DND-41 (cell line): Measurements from ENCODE around the gene MTG2.

Experiments
- ATAC-seq: fragments of 200-7000 bp; cut with Tn5 transposase; 3 replicates; pipeline ENCODE4 v1.9.1; 2021; ENCODE audit warnings: low read depth; ENCODE audit not compliant: insufficient read depth
- DNase-seq: peaks from one replicate; pipeline ENCODE4 v3.0.0-alpha.2; 2020
- H2AFZ ChIP-seq: 2 replicates; pipeline ENCODE4 v1.6.0; 2012; ENCODE audit warnings: low read depth, low read length
- H3K27ac ChIP-seq: 2 replicates; pipeline ENCODE4 v1.5.1; 2012; ENCODE audit warnings: low read length, inconsistent platforms
- H3K27me3 ChIP-seq: fragments of 200-600 bp; sonication (generic); 2 replicates; pipeline ENCODE4 v1.6.0; 2012; ENCODE audit warnings: low read length, mild to moderate bottlenecking, inconsistent platforms; ENCODE audit not compliant: insufficient read depth, poor library complexity
- H3K36me3 ChIP-seq: 2 replicates; pipeline ENCODE4 v1.5.1; 2012; ENCODE audit warnings: low read length, inconsistent platforms; ENCODE audit not compliant: insufficient read depth
- H3K4me1 ChIP-seq: 2 replicates; pipeline ENCODE4 v1.5.1; 2012; ENCODE audit warnings: mild to moderate bottlenecking, low read length; ENCODE audit not compliant: insufficient read depth
- H3K4me2 ChIP-seq: 2 replicates; pipeline ENCODE4 v1.6.0; 2012; ENCODE audit warnings: mild to moderate bottlenecking, moderate library complexity, low read length, inconsistent platforms; ENCODE audit not compliant: insufficient read depth
- H3K4me3 ChIP-seq, 2 experiments: fragments of 200-600 bp in 1 of 2; shearing (Covaris generic) in 1 of 2; 2 replicates each; pipeline ENCODE4 v1.5.1; 2012 to 2016; ENCODE audit warnings: inconsistent platforms in 2 of 2, low read length in 2 of 2, mild to moderate bottlenecking in 2 of 2, low read depth in 1 of 2, moderate library complexity in 1 of 2
- H3K79me2 ChIP-seq: 2 replicates; pipeline ENCODE4 v1.6.0; 2012; ENCODE audit warnings: low read length, inconsistent platforms; ENCODE audit not compliant: insufficient read depth
- H3K9ac ChIP-seq: 2 replicates; pipeline ENCODE4 v1.6.0; 2012; ENCODE audit warnings: low read depth, mild to moderate bottlenecking, inconsistent platforms, low read length, moderate library complexity
- H3K9me3 ChIP-seq: 2 replicates; pipeline ENCODE4 v1.5.1; 2012; ENCODE audit warnings: low read length, moderate library complexity, mild to moderate bottlenecking, inconsistent platforms; ENCODE audit not compliant: insufficient read depth, severe bottlenecking
- H4K20me1 ChIP-seq: 2 replicates; pipeline ENCODE4 v1.6.0; 2012; ENCODE audit warnings: low read length; ENCODE audit not compliant: insufficient read depth
- CTCF ChIP-seq: IDR thresholded peaks from 2 replicates; pipeline ENCODE4 v1.5.1; 2012; ENCODE audit warnings: borderline replicate concordance, low read length, moderate library complexity, mild to moderate bottlenecking; ENCODE audit not compliant: poor library complexity, severe bottlenecking; ENCODE audit errors: extremely low read depth
- EZH2 ChIP-seq: IDR thresholded peaks from 3 replicates; pipeline ENCODE4 v1.6.1; 2012; ENCODE audit warnings: borderline replicate concordance, low read depth, mild to moderate bottlenecking, moderate library complexity, low read length, inconsistent platforms; ENCODE audit not compliant: severe bottlenecking

The MTG2 gene

DNA sequence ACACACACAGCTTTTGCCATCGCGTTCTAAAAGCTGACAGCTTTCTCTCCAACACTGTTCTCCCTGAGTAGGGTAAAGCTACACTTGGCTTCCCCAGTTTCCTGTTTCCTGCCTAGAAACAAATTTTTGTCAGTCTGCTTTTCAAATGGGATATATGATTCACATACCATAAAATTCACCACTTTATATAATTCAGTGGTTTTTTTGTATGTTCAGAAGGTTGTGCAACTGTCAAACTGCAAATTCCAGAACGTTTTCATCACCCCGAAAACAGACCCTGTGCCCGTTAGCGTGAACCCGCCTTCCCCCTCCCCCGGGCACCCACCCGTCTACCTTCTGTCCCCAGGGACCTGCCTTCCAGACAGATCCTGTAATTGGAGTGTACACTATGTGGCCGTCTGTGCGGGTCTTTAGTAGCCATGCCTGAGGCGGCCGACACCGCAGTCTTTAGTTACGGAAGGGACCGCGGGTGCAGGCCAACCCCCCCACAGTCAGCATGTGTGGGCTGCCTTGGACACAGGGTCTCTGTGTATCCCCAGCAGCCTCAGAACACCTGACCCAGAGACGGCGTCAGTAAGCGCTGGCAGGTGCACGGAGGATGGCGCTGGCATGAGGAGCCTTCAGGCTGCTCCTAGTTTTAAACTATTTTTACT, 20.7 kb downstream of the MTG2 start:
- TF ChIP-seq EZH2 (no peak), CTCF (no peak)
- ATAC-seq = no peak
- Histone ChIP-seq H3K27ac (no peak overlapping the region), H3K36me3 (peaks cover 48% of the 10 kb centered on the region), H3K9me3 (no peaks in the 10 kb centered on the region), H4K20me1 (peaks cover 25% of the 10 kb centered on the region), H3K4me1 (no peaks in the 10 kb centered on the region), H3K79me2 (no peaks in the 10 kb centered on the region), H2AFZ (no peak overlapping the region), H3K4me3 (no peak overlapping the region), H3K9ac (no peak overlapping the region), H3K4me2 (no peak overlapping the region), H3K27me3 (no peaks in the 10 kb centered on the region)
- DNase-seq = no peak

- H4K20me1 ChIP-seq = peaks cover 39% of the 10 kb centered on the region
- TF ChIP-seq EZH2 = no peak
- TF ChIP-seq CTCF = no peak
- ATAC-seq (no peak), DNase-seq (no peak)
- H3K36me3 ChIP-seq = peaks cover 28% of the 10 kb centered on the region
- no peaks in the 10 kb centered on the region for H3K9me3 ChIP-seq
- H2AFZ ChIP-seq = no peak overlapping the region
- no peaks in the 10 kb centered on the region for H3K79me2 ChIP-seq
- H3K27ac ChIP-seq = no peak overlapping the region
- H3K4me3 ChIP-seq = no peak overlapping the region
- no peaks in the 10 kb centered on the region for H3K4me1 ChIP-seq
- H3K27me3 ChIP-seq = no peaks in the 10 kb centered on the region
- no peak overlapping the region for H3K9ac ChIP-seq
- no peak overlapping the region for H3K4me2 ChIP-seq
These were observed 23.0 kb downstream of the MTG2 start for GRCh38 chr20:62205618-62206387.

GRCh38 chr20:62206388-62206775, 23.6 kb downstream of the MTG2 start:
- H3K27ac ChIP-seq = no peak overlapping the region
- H3K9ac ChIP-seq = no peak overlapping the region
- no peak for ATAC-seq
- no peak for DNase-seq
- H3K36me3 ChIP-seq = peaks cover 22% of the 10 kb centered on the region
- no peak overlapping the region for H3K4me2 ChIP-seq
- no peak overlapping the region for H2AFZ ChIP-seq
- no peaks in the 10 kb centered on the region for H3K4me1 ChIP-seq
- no peaks in the 10 kb centered on the region for H3K27me3 ChIP-seq
- no peak overlapping the region for H3K4me3 ChIP-seq
- no peak for TF ChIP-seq EZH2
- no peak for TF ChIP-seq CTCF
- peaks cover 33% of the 10 kb centered on the region for H4K20me1 ChIP-seq
- no peaks in the 10 kb centered on the region for H3K79me2 ChIP-seq
- H3K9me3 ChIP-seq = no peaks in the 10 kb centered on the region
